ENCODE measurements around the gene LYRM1. TPM values are rescaled to one million over a fixed set of nuclear protein-coding genes. Genes with fewer than 3 reads are reported as not detected.

LYRM1 gene
- total RNA-seq, 2 donors from 2014 or later, result 26.1 to 64.5 TPM

DNA sequence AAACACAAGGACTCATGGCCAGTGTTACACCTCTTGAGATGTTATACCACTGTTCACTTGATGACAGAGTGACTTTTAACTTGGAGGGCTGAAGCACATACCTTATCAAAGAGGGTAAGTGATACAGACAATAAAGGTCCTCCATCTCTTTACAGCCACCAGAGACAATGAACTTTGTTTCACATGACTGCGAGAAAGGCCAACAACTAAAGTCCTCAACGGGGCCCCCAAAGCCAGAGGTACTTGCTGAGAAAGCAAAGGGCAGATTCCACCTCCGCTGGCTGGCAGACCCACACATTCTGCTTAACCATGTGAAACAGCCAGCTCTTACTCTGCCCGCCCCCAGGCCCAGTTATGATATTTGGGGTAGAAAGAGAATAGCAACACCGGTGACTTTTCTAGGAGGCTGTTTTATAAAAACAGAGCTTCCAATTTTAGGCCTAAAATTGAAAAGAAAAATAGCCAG is 21.9 kb upstream of the LYRM1 start:
- intact Hi-C loops (cut with DNase I), result no loop called here
- H3K4me3 ChIP-seq, result no peak overlapping the region
- H3K4me1 ChIP-seq (replicated peaks), result peaks cover 4% of the 10 kb centered on the region
- no peak overlapping the region for H3K27ac ChIP-seq
- no peak for DNase-seq (ENCODE audit: low spot score)
- H3K9me3 ChIP-seq, result no peaks in the 10 kb centered on the region
- H3K36me3 ChIP-seq, result no peaks in the 10 kb centered on the region
- H3K27me3 ChIP-seq (replicated peaks; ENCODE audit: insufficient read depth), result no peaks in the 10 kb centered on the region
- WGBS, result 70% methylated on average over 5 of the region's 5 CpGs
- TF ChIP-seq, protein P1, sequence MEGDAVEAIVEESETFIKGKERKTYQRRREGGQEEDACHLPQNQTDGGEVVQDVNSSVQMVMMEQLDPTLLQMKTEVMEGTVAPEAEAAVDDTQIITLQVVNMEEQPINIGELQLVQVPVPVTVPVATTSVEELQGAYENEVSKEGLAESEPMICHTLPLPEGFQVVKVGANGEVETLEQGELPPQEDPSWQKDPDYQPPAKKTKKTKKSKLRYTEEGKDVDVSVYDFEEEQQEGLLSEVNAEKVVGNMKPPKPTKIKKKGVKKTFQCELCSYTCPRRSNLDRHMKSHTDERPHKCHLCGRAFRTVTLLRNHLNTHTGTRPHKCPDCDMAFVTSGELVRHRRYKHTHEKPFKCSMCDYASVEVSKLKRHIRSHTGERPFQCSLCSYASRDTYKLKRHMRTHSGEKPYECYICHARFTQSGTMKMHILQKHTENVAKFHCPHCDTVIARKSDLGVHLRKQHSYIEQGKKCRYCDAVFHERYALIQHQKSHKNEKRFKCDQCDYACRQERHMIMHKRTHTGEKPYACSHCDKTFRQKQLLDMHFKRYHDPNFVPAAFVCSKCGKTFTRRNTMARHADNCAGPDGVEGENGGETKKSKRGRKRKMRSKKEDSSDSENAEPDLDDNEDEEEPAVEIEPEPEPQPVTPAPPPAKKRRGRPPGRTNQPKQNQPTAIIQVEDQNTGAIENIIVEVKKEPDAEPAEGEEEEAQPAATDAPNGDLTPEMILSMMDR (IDR thresholded peaks at IDR 0.05), result no peak
- TF ChIP-seq POLR2A (IDR thresholded peaks at IDR 0.05) (no peak), POLR2AphosphoS5 (IDR thresholded peaks at IDR 0.05) (no peak)

DNA sequence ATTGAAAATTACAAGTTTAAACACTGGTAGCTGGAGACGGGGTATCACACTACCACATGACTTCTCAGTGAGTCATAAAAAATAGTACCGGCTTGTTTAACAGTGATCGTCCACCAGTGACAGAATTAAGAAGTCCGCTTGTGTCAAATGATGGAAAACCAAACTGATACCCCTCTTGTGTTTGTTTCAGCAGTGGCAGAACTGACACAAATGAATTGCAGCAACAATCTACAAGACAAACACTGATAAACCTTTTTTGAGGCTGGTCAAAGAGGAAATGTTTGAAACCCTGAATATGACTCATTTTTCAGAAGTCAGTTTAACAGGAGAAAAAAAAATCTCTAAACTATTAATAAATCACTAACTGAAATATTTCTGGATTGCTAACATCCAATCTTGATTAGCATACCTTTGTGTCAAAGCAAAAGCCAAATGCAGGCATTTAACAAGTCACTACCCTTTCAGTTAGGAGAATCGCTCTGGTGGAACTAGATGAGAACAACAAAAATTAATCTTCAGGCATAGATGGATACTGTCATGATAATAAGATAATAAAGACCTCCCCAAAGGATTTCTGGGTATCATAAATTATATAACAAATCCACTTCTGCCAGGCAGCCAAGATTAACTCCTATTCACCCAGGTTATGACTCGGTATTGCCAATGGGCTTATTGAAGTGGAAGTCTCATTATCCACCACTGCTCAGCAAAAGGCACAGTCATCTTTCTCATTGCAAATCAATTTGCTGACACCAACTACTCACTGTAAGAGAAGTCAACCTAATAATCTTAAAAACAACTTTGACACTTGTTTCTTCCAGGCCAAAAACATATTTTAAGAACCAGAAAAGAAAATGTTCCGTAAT is 21.2 kb upstream of the LYRM1 start:
- intact Hi-C loops (cut with DNase I), result no loop called here
- Histone ChIP-seq H3K4me1 (replicated peaks) (peaks cover 4% of the 10 kb centered on the region), H3K27me3 (replicated peaks; ENCODE audit: insufficient read depth) (no peaks in the 10 kb centered on the region), H3K27ac (no peak overlapping the region), H3K36me3 (no peaks in the 10 kb centered on the region), H3K9me3 (no peaks in the 10 kb centered on the region), H3K4me3 (no peak overlapping the region)
- 37% methylated on average over 7 of the region's 7 CpGs for WGBS
- TF ChIP-seq POLR2A (IDR thresholded peaks at IDR 0.05) (no peak), POLR2AphosphoS5 (IDR thresholded peaks at IDR 0.05) (no peak)
- TF ChIP-seq, protein P1 (IDR thresholded peaks at IDR 0.05), result no peak
- no peak for DNase-seq (ENCODE audit: low spot score)

GRCh38 chr16:20880867-20881502 is 19.6 kb upstream of the LYRM1 start:
- DNase-seq (ENCODE audit: low spot score), result no peak
- WGBS, result 56% methylated on average over 3 of the region's 3 CpGs
- intact Hi-C loops (cut with DNase I), result no loop called here
- TF ChIP-seq, protein P1 (IDR thresholded peaks at IDR 0.05), result no peak
- TF ChIP-seq POLR2A (IDR thresholded peaks at IDR 0.05) (no peak), POLR2AphosphoS5 (IDR thresholded peaks at IDR 0.05) (no peak)
- Histone ChIP-seq H3K4me3 (no peak overlapping the region), H3K9me3 (no peaks in the 10 kb centered on the region), H3K36me3 (no peaks in the 10 kb centered on the region), H3K27me3 (replicated peaks; ENCODE audit: insufficient read depth) (no peaks in the 10 kb centered on the region), H3K4me1 (replicated peaks) (peaks cover 4% of the 10 kb centered on the region), H3K27ac (no peak overlapping the region)

DNA sequence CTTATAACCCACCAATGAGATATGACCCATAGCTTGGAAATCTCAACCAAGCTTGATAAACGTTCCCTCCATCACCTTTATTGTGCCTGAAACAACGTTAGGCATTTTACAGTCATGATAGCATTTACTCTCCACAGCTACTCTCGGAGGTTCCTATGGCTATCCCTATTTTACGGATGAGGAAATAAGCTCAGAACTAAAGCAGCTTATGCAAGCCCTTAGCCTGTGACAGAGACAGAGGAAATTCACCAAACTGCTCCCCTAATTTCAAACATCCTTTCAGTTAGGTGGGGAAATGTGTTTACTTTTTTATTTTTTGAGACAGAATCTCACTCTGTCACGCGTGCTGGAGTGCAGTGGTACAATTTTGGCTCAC is 19.1 kb upstream of the LYRM1 start:
- WGBS, result 85% methylated on average over 6 of the region's 6 CpGs
- Histone ChIP-seq H3K27me3 (replicated peaks; ENCODE audit: insufficient read depth) (no peaks in the 10 kb centered on the region), H3K36me3 (no peaks in the 10 kb centered on the region), H3K4me1 (replicated peaks) (peaks cover 4% of the 10 kb centered on the region), H3K27ac (no peak overlapping the region), H3K9me3 (no peaks in the 10 kb centered on the region), H3K4me3 (no peak overlapping the region)
- TF ChIP-seq POLR2A (IDR thresholded peaks at IDR 0.05) (no peak), POLR2AphosphoS5 (IDR thresholded peaks at IDR 0.05) (no peak)
- no peak for DNase-seq (ENCODE audit: low spot score)
- intact Hi-C loops (cut with DNase I), result no loop called here

DNA sequence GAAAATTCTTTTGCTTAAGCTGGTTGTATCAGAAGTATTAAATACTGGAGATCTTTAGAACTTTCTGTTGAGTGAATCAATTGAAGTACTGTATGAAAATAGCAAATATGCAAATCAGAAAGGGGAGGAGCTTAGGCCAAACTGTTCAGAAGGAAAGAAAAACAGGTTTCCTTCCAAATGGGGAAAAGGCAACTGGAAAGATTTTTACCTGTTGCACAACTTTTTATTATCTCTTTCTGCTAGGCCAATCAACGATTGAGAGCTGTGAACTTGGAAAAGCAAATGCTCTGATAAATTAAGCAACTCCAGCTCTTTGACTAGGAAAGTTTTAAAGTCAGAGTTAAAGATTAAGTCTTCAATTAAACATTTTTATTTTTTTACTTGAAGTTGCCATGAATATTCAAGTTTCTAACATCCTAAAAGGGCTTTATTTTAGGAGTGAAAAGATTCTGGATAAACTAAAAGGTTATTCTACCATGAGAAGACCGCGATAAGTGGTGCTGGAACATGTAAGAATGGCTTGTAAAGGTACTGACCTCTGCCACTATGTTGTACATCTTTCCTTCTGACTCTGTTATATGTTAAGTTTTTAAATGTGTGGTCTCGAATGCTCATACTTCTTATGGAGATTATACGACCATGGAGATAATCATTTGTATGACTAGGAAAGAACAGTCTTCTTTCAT is 16.9 kb upstream of the LYRM1 start:
- H3K9me3 ChIP-seq, result no peaks in the 10 kb centered on the region
- H3K36me3 ChIP-seq, result no peaks in the 10 kb centered on the region
- 63% methylated on average over 5 of the region's 5 CpGs for WGBS
- H3K4me1 ChIP-seq (replicated peaks), result peaks cover 4% of the 10 kb centered on the region
- intact Hi-C loops (cut with DNase I), result no loop called here
- no peak overlapping the region for H3K4me3 ChIP-seq
- no peaks in the 10 kb centered on the region for H3K27me3 ChIP-seq (replicated peaks; ENCODE audit: insufficient read depth)
- H3K27ac ChIP-seq, result no peak overlapping the region
- no peak for DNase-seq (ENCODE audit: low spot score)
- TF ChIP-seq POLR2AphosphoS5 (IDR thresholded peaks at IDR 0.05), result no peak
- TF ChIP-seq POLR2A (IDR thresholded peaks at IDR 0.05), result no peak
- TF ChIP-seq, protein P1 (IDR thresholded peaks at IDR 0.05), result no peak
